HL-60 (cell line): ENCODE results near the gene UBTF.

Experiments used
- DNase-seq, 2 experiments: peaks; one replicate each; pipeline ENCODE4 v3.0.0-alpha.2; 2010 to 2020; ENCODE audit warnings: low read depth in 1 of 2, low spot score in 1 of 2
- H3K27ac ChIP-seq: fragments of 250-450 bp; sonication (Bioruptor Pico); replicated peaks from 2 replicates; pipeline ENCODE4 v1.5.1; 2020; ENCODE audit warnings: mild to moderate bottlenecking, moderate library complexity
- H3K27me3 ChIP-seq: fragments of 250-450 bp; sonication (Bioruptor Pico); 2 replicates; pipeline ENCODE4 v1.5.1; 2021; ENCODE audit warnings: mild to moderate bottlenecking, moderate library complexity; ENCODE audit not compliant: insufficient read depth, poor library complexity, severe bottlenecking
- H3K4me3 ChIP-seq: replicated peaks from 2 replicates; pipeline ENCODE4 v1.5.1; 2011; ENCODE audit warnings: mild to moderate bottlenecking, control low read depth, low read length; ENCODE audit not compliant: insufficient read depth
- GABPA ChIP-seq: IDR thresholded peaks from 2 replicates; pipeline ENCODE4 v1.6.1; 2012; ENCODE audit warnings: low read depth
- POLR2AphosphoS5 ChIP-seq: IDR thresholded peaks from 2 replicates; pipeline ENCODE4 v1.6.1; 2012; ENCODE audit warnings: low read depth
- SPI1 ChIP-seq: IDR thresholded peaks from 2 replicates; pipeline ENCODE4 v1.6.1; 2012; ENCODE audit warnings: low read depth, mild to moderate bottlenecking, borderline replicate concordance
- TF ChIP-seq, protein P1 (sequence below): IDR thresholded peaks from 2 replicates; pipeline ENCODE4 v1.6.1; 2012; ENCODE audit warnings: low read depth; ENCODE audit not compliant: insufficient replicate concordance
- TF ChIP-seq, protein P2 (sequence below): IDR thresholded peaks from one replicate; pipeline ENCODE4 v1.5.1; 2011; ENCODE audit warnings: low read length, control low read depth, inconsistent platforms; ENCODE audit not compliant: insufficient read depth

UBTF gene

DNA sequence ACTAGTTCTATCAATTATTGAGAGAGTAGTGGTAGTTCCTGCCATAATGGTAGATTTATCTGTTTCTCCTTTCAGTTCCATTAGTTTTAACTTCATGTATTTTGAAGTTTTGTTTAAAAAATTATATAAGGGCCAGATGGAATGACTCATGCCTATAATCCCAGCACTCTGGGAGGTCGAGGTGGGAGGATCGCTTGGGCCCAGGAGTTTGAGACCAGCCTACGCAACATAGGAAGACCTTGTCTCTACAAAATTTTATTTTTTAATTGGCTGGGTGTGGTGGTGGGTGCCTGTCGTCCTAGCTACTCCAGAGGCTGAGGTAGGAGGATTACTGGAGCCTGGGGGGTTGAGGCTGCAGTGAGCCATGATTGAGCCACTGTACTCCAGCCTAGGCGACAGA, 14.1 kb upstream of the UBTF start:
- H3K27ac ChIP-seq: no peak overlapping the region
- no peaks in the 10 kb centered on the region for H3K27me3 ChIP-seq
- no peak for DNase-seq
- H3K4me3 ChIP-seq: no peak overlapping the region
- TF ChIP-seq, protein P1, sequence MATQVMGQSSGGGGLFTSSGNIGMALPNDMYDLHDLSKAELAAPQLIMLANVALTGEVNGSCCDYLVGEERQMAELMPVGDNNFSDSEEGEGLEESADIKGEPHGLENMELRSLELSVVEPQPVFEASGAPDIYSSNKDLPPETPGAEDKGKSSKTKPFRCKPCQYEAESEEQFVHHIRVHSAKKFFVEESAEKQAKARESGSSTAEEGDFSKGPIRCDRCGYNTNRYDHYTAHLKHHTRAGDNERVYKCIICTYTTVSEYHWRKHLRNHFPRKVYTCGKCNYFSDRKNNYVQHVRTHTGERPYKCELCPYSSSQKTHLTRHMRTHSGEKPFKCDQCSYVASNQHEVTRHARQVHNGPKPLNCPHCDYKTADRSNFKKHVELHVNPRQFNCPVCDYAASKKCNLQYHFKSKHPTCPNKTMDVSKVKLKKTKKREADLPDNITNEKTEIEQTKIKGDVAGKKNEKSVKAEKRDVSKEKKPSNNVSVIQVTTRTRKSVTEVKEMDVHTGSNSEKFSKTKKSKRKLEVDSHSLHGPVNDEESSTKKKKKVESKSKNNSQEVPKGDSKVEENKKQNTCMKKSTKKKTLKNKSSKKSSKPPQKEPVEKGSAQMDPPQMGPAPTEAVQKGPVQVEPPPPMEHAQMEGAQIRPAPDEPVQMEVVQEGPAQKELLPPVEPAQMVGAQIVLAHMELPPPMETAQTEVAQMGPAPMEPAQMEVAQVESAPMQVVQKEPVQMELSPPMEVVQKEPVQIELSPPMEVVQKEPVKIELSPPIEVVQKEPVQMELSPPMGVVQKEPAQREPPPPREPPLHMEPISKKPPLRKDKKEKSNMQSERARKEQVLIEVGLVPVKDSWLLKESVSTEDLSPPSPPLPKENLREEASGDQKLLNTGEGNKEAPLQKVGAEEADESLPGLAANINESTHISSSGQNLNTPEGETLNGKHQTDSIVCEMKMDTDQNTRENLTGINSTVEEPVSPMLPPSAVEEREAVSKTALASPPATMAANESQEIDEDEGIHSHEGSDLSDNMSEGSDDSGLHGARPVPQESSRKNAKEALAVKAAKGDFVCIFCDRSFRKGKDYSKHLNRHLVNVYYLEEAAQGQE: no peak
- TF ChIP-seq SPI1: no peak
- no peak for TF ChIP-seq GABPA
- TF ChIP-seq POLR2AphosphoS5: no peak
- TF ChIP-seq, protein P2, sequence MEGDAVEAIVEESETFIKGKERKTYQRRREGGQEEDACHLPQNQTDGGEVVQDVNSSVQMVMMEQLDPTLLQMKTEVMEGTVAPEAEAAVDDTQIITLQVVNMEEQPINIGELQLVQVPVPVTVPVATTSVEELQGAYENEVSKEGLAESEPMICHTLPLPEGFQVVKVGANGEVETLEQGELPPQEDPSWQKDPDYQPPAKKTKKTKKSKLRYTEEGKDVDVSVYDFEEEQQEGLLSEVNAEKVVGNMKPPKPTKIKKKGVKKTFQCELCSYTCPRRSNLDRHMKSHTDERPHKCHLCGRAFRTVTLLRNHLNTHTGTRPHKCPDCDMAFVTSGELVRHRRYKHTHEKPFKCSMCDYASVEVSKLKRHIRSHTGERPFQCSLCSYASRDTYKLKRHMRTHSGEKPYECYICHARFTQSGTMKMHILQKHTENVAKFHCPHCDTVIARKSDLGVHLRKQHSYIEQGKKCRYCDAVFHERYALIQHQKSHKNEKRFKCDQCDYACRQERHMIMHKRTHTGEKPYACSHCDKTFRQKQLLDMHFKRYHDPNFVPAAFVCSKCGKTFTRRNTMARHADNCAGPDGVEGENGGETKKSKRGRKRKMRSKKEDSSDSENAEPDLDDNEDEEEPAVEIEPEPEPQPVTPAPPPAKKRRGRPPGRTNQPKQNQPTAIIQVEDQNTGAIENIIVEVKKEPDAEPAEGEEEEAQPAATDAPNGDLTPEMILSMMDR: no peak

DNA sequence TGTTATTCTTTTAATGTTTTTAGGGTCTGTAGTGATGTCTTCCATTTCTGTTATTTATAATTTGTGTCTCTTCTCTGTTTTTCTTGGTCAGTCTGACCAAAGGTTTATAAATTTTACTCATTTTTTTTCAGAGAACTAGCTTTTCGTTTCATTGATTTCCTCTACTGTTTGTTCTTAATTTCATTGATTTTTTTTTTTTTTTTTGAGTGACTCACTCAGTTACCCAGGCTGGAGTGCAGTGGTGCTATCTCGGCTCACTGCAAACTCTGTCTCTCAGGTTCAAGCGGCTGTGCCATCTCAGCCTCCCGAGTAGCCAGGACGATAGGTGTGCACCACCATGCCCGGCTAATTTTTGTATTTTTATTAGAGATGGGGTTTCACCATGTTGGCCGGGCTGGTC, 12.6 kb upstream of the UBTF start:
- Histone ChIP-seq H3K27ac (no peak overlapping the region), H3K4me3 (no peak overlapping the region), H3K27me3 (no peaks in the 10 kb centered on the region)
- DNase-seq: no peak
- TF ChIP-seq SPI1: no peak
- no peak for TF ChIP-seq POLR2AphosphoS5
- TF ChIP-seq, protein P2: no peak
- TF ChIP-seq GABPA: no peak
- TF ChIP-seq, protein P1: no peak

DNA sequence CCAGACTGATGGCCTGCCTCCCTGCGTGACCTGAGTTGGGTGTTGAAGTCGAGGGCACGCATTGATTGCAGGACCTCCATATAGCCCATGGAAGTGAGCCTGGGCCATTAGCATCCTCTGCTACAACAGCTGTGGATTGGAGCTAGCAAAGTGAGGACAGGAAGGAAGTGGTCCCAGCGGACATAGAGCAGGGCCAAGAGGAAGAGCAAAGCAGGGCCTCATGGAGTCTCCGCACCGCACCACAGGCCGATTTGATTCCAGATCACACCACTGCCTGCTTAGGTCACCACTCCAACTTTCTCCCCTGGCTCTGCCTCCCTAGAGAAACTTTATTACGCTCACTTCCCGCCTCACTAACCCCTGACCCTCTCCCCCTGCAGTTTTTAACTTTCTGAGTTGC, 10.7 kb upstream of the UBTF start:
- H3K4me3 ChIP-seq: no peak overlapping the region
- no peaks in the 10 kb centered on the region for H3K27me3 ChIP-seq
- no peak overlapping the region for H3K27ac ChIP-seq
- no peak for DNase-seq
- TF ChIP-seq, protein P2: no peak
- TF ChIP-seq, protein P1: no peak
- TF ChIP-seq GABPA (no peak), SPI1 (no peak), POLR2AphosphoS5 (no peak)
